Measurements from ENCODE around the gene PRR15L.
A peak's percentile ranks its signal among the peaks of the same experiment; 100 is the strongest.

Gene PRR15L

GRCh38 chr17:47987240-47987835 is 29.7 kb upstream of the PRR15L start:
- DNase-seq: no peak

- no peak for DNase-seq
These were observed 28.8 kb upstream of the PRR15L start for GRCh38 chr17:47986520-47986919.

- DNase-seq: no peak
These were observed 26.0 kb upstream of the PRR15L start for GRCh38 chr17:47983492-47984223.

DNA sequence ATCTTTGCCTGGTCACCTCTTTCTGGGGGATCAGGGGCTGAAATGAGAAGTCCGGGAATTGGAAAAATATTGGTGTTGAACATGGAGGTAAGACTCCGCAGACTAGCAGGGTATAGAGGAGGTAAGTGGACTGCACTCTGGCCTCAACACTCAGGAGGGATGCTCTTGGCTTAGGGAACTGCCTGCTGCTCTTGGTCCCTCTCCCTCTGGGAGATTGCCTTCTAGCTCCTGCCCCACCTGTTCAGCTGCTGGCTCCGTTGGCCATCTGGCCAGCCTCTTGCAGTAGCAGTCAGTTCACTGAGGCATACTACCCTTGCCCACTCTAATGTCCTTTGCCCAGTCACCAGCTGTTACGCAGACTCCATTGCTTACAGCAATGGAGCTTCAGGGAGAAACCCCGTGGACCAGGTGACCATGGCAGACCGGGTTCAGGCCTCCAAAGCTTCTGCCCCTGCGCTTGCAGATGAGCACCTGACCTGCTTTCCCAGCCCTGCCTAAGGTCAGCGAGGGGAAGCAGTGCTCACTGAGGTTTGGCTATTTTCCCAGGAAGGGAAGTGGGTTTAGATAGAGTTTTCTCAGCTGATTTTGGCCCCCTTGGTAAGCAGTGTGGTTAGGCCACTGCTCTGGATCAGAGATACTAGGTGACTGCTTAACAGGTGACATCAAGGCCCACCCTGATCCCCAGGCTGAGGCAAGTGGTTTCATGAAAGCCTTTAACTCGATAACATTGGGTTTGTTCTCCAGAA is 25.1 kb upstream of the PRR15L start:
- DNase-seq: no peak

- DNase-seq: no peak
These were observed 24.5 kb upstream of the PRR15L start for GRCh38 chr17:47982091-47982617.

DNA sequence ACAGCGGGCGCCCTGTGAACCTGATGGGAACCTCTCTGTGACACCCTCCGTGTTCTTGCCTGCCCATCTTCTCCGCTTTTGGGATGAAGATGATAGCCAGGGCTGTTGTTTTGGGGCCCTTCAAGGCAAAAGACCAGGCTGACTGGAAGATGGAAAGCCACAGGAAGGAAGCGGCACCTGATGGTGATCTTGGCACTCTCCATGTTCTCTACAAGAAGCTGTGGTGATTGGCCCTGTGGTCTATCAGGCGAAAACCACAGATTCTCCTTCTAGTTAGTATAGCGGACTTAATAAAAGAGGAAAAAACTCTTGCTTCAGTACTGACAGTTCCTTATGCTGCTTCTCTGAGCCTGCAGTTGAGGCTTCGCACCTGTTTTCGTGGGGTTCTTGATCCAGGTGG is 23.8 kb upstream of the PRR15L start:
- no peak for DNase-seq

DNA sequence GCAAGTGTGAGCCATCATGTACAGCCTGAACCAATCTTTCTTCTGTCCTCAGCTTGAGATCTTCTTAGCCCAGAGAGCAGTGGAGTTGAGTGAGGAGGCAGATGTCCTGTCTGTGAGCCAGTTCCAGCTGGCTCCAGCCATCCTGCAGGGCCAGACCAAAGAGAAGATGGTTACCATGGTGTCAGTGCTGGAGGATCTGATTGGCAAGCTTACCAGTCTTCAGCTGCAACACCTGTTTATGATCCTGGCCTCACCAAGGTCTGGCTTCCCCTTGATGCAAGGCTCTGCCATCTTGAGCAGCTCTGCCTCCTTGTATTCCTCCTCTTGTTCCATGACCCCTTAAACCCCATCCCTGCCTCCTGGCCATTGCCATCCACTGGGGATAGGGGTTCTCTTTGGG is 22.9 kb upstream of the PRR15L start:
- no peak for DNase-seq

DNA sequence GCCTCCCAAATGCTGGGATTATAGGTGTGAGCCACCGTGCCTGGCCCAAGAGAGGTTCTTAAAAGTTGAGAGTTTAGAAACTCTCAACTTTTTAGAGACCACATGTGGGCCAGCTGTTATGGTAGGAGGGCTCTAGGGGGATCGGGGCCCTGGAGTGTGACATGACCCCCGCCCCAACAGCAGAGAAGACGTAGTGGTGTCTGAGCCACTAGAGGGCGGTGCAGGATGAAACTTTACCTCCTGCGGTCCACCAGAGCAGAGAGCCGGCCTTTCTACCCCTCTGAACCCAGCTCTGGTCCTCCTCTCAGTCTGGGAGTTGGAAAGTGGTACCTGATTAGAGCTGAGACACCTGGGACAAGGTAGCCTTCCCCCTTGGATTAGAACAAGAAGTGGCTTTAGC is 20.6 kb upstream of the PRR15L start:
- DNase-seq: peak; percentile 43

- DNase-seq: no peak
These were observed 18.1 kb upstream of the PRR15L start for GRCh38 chr17:47975823-47976205.

GRCh38 chr17:47975189-47975822 is 17.6 kb upstream of the PRR15L start:
- no peak for DNase-seq

DNA sequence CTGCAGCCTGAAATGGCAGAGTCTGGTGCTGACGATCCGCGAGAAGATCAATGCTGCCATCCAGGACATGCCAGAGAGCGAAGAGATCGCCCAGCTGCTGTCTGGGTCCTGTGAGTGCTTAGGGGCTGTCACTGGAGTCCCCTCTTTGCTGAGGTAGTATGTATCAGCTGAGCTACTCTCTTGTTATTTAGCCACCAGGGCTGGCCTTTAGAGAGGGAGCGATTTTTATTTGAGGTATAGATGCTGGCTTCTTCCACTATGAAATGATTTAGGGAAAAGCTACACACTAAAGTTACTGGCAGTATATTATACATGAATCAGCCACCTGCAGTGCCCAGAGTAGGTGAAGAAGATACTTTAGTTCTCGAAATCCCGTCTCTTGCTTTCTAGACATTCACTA is 15.9 kb upstream of the PRR15L start:
- peak; percentile 88 for DNase-seq

- peak; percentile 100 for DNase-seq
These were observed 13.2 kb upstream of the PRR15L start, which contains the start of gene CDK5RAP3 for GRCh38 chr17:47970725-47971499. CDK5RAP3 (plus strand) TSS chr17:47971113; CDS start chr17:47971147, 34 bp downstream.

DNA sequence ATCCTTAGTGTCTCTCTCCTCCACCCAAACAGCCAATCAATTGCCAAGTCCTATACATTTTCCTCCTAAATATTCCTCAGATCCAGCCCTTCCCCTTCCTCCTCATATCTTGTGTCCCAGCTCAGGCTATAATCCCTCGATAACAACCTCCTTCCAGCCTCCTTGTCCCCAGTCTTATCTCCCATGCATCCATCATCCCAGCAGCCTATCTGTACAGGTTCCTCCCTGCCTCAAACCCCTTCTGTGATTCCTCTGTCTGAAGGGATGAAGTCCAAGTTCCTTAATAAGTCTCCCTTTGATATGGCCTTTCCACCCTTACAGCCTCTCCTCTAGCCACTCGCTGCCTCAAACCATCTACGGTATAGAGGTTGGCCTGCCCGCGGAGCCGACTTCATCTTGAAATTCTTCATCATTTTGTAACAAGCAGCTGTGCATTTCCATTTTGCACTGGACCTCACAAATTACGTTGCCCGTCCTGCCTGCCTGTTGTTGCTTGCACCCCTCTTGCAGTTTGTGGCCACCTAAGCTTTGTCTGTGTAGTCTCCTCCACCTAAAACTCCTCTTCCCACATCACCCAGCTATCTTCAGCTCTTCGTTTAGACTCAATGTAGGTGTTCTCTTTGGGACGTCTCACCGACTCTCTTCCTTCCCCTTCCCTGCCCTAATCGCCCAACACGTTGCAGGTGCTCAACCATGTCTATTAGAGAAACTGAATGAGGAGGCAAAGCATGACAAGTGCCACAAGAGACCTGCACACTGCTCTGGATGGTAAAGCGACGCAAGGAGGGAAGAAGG is 12.4 kb upstream of the PRR15L start:
- DNase-seq: no peak

GRCh38 chr17:47968836-47969235 is 11.2 kb upstream of the PRR15L start:
- DNase-seq: no peak

DNA sequence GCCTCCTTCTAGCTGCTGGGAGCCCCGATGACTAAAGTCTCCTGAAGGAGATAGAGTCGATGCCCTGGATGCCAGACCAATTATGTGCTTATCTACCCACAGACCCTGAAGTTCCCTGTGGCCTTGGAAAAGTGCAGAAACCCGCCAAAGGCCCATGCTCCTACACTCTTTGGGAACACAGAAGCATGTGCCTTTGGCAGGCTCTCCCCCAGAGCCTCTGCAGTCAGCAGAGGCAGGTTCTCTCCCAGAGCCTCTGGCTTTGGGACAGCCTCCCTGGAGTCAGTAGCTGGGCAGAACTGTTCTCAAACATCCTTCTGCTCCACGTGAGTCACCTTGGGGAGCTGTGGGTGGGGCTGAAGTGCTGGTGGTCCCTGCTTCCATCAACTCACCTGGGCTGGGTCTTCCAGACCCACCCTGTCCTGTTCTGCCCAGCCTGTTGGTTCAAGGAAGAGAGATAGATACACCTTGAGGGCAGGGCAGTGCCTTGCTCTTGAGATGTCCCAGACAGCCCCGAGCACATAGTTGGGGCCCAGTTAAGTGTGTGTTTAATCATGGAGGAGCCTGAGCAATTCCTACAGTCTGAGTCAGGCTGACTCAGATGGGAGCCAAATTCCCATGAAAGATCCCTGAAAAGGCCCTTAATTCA is 10.0 kb upstream of the PRR15L start:
- peak; percentile 89 for DNase-seq

DNA sequence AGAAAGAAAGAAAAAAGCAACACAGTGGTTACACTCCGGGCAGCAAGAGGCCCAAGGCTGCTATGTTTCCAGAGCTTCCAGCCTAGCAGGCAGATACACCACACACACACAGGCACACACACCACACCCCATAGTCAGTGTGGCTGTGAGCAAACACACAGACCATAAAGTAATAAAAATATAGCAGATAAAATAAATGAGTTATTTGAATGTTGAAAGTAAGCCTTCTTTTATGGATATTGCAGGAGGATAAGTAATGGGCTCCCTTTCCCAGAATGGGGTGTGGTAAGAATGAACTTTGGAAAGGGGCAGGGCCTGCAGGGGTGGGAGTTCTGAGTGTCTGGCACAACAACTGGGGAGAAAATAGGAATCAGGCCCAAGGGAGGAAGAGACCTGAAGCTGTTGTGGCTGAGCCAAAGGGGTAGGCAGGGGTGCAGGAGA is 8.4 kb upstream of the PRR15L start:
- no peak for DNase-seq

GRCh38 chr17:47964856-47965255 is 7.2 kb upstream of the PRR15L start:
- no peak for DNase-seq

DNA sequence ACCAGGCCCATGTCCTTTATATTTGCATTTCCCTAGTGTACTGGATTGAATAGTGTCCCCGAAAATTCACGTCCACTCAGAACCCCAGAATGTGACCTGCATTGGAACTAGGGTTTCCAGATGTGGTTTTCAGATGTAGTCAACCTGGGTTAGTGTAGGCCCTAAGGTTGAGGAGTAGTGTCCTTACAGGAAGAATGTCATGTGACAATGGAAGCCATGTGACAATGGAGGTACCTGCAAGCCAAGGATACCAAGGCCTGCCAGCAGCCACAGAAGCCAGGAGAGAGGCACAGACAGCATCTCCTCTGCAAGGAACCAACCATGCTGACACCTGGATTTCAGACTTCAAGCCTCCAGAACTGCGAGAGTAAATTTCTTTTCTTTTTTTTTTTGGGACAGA is 5.2 kb upstream of the PRR15L start:
- DNase-seq: no peak

DNA sequence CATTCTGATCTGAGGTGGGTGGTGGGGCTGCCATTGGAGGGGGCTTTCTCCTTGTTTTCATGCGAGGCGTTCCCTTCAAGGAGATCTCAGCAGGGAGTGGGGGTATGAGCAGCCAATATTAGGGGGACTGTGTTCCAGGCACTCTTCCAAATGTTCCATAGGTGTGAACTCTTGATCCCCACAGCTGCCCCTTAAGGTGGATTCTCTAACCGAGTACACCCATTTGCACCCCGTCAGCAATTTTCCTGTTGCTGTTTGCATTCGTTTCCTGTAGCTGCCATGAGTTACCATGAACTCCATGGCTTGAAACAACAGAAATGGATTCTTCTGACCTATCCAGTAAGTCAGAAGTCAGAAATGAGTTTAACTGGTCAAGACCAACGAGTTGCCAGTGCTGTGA is 3.7 kb upstream of the PRR15L start:
- DNase-seq: no peak

- DNase-seq: no peak
These were observed 2.4 kb upstream of the PRR15L start for GRCh38 chr17:47959825-47960655.

Data from HCEC 1CT (cell line).